Measurements from ENCODE around the gene RIPOR3. TPM values are rescaled to one million over a fixed set of nuclear protein-coding genes. Genes with fewer than 3 reads are reported as not detected.

The RIPOR3 gene
- total RNA-seq, 2 donors from 2014 or later, result 0.46 to 1.4 TPM

DNA sequence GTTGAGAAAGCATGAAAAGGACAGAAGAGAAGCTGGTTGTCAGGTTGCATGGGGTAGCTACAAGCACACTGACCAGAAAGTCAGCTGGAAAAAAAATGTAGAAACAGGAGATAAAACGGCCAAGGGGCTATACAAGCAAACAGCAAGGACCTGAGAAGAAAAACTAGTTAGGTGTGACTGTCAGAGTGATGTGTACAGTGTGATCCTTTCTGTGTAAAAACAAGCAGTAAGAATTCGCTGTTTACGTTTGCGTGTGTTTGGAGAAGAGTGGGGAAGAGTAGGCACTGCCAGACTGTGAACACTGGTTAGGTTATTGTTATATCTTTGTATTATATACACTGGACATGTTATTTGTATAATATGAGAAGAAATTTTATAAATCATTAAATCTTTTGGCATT is 153.1 kb downstream of the RIPOR3 start:
- Histone ChIP-seq H3K9me3 (ENCODE audit: control insufficient read depth, low read length) (no peaks in the 10 kb centered on the region), H3K36me3 (ENCODE audit: control insufficient read depth, insufficient read depth, low read length) (no peaks in the 10 kb centered on the region), H3K9ac (ENCODE audit: extremely low read depth, low read length, poor library complexity, severe bottlenecking) (no peak overlapping the region), H3K27ac (ENCODE audit: low read depth, low read length) (no peak overlapping the region), H3K4me3 (ENCODE audit: low read length) (no peak overlapping the region), H3K4me1 (ENCODE audit: control insufficient read depth, insufficient read depth, low read length) (no peaks in the 10 kb centered on the region), H3K27me3 (ENCODE audit: control insufficient read depth, insufficient read depth, low read length, poor library complexity, severe bottlenecking) (no peaks in the 10 kb centered on the region)
- no peak for DNase-seq
- TF ChIP-seq, protein P1, sequence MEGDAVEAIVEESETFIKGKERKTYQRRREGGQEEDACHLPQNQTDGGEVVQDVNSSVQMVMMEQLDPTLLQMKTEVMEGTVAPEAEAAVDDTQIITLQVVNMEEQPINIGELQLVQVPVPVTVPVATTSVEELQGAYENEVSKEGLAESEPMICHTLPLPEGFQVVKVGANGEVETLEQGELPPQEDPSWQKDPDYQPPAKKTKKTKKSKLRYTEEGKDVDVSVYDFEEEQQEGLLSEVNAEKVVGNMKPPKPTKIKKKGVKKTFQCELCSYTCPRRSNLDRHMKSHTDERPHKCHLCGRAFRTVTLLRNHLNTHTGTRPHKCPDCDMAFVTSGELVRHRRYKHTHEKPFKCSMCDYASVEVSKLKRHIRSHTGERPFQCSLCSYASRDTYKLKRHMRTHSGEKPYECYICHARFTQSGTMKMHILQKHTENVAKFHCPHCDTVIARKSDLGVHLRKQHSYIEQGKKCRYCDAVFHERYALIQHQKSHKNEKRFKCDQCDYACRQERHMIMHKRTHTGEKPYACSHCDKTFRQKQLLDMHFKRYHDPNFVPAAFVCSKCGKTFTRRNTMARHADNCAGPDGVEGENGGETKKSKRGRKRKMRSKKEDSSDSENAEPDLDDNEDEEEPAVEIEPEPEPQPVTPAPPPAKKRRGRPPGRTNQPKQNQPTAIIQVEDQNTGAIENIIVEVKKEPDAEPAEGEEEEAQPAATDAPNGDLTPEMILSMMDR (conservative IDR thresholded peaks at IDR 0.05), result no peak
- WGBS, 2 experiments (ENCODE audit: insufficient coverage in 1 of 2, insufficient read length in 1 of 2), result 94 to 97% methylated on average over 3 to 4 of the region's 4 CpGs
- H3K27ac Mint-ChIP-seq, result no peak overlapping the region
- no peaks in the 10 kb centered on the region for H3K27me3 Mint-ChIP-seq (ENCODE audit: insufficient read depth)
- no peaks in the 10 kb centered on the region for H3K36me3 Mint-ChIP-seq (ENCODE audit: low read depth)
- H3K4me1 Mint-ChIP-seq, result peaks cover 7% of the 10 kb centered on the region
- H3K4me3 Mint-ChIP-seq, result no peak overlapping the region
- no peaks in the 10 kb centered on the region for H3K9me3 Mint-ChIP-seq

DNA sequence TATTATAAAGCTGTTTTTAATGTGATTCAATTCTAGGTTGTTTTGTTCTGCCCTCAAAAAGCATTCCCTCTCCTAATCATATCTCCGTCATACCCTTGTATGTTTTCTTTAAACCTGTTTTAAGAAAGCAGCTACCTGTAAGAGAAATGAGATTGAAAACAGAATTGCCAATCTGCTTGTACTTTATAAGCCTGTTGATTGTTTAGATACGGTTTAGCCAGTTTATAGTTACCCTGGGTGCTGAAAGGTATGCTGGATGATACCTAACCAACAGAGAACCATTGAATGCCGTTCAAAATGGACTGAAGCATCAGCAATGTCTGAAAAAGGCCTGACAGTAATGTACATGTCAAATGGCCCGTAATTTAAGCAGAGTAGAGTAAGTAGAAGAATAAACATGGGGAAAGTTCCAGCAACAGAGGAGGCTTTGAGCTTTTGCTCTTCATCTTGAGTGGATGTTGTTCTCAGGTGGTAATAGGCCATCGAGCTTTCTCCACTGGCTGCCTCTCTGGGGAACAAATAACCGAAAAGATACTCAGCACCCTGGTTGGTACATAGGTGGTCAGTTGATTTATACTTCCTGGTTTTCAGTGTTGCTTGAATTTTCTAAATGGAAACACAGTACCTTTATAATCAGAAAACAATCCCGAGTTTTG is 153.7 kb downstream of the RIPOR3 start:
- TF ChIP-seq, protein P1 (conservative IDR thresholded peaks at IDR 0.05), result no peak
- Histone ChIP-seq H3K27ac (ENCODE audit: low read depth, low read length) (no peak overlapping the region), H3K4me3 (ENCODE audit: low read length) (no peak overlapping the region), H3K36me3 (ENCODE audit: control insufficient read depth, insufficient read depth, low read length) (no peaks in the 10 kb centered on the region), H3K9ac (ENCODE audit: extremely low read depth, low read length, poor library complexity, severe bottlenecking) (no peak overlapping the region), H3K27me3 (ENCODE audit: control insufficient read depth, insufficient read depth, low read length, poor library complexity, severe bottlenecking) (no peaks in the 10 kb centered on the region), H3K9me3 (ENCODE audit: control insufficient read depth, low read length) (no peaks in the 10 kb centered on the region), H3K4me1 (ENCODE audit: control insufficient read depth, insufficient read depth, low read length) (no peaks in the 10 kb centered on the region)
- Mint-ChIP-seq H3K27me3 (ENCODE audit: insufficient read depth) (no peaks in the 10 kb centered on the region), H3K4me3 (no peak overlapping the region), H3K4me1 (peaks cover 7% of the 10 kb centered on the region), H3K9me3 (no peaks in the 10 kb centered on the region), H3K27ac (no peak overlapping the region), H3K36me3 (ENCODE audit: low read depth) (no peaks in the 10 kb centered on the region)
- WGBS, 2 experiments (ENCODE audit: insufficient coverage in 1 of 2, insufficient read length in 1 of 2), result 91 to 92% methylated on average over 5 to 7 of the region's 7 CpGs
- no peak for DNase-seq

DNA sequence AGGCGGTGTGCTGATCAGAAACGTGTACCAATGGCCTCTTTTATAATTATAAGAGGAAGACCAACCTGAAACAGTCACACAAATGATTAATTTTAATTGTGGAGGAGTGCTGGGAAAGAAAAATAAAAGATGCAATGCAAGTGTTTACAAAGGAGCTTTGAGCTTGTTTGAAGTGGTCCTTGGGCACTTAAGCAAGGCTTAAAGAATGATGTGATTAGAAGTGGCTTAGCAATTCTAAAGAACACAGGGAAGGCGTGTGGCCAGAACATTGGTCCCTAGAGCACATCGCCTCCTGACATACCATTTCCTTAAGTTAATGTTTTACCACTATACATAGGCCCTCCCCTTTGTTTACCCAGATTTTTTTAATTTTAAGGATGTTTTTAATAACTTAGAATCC is 155.0 kb downstream of the RIPOR3 start:
- Histone ChIP-seq H3K27ac (ENCODE audit: low read depth, low read length) (no peak overlapping the region), H3K36me3 (ENCODE audit: control insufficient read depth, insufficient read depth, low read length) (no peaks in the 10 kb centered on the region), H3K9me3 (ENCODE audit: control insufficient read depth, low read length) (no peaks in the 10 kb centered on the region), H3K4me1 (ENCODE audit: control insufficient read depth, insufficient read depth, low read length) (no peaks in the 10 kb centered on the region), H3K9ac (ENCODE audit: extremely low read depth, low read length, poor library complexity, severe bottlenecking) (no peak overlapping the region), H3K4me3 (ENCODE audit: low read length) (no peak overlapping the region), H3K27me3 (ENCODE audit: control insufficient read depth, insufficient read depth, low read length, poor library complexity, severe bottlenecking) (no peaks in the 10 kb centered on the region)
- Mint-ChIP-seq H3K27me3 (ENCODE audit: insufficient read depth) (no peaks in the 10 kb centered on the region), H3K9me3 (no peaks in the 10 kb centered on the region), H3K4me3 (no peak overlapping the region), H3K4me1 (peaks cover 7% of the 10 kb centered on the region), H3K36me3 (ENCODE audit: low read depth) (no peaks in the 10 kb centered on the region), H3K27ac (no peak overlapping the region)
- no peak for DNase-seq
- 84 to 100% methylated on average over 2 to 4 of the region's 4 CpGs for WGBS, 2 experiments (ENCODE audit: insufficient coverage in 1 of 2, insufficient read length in 1 of 2)
- TF ChIP-seq, protein P1 (conservative IDR thresholded peaks at IDR 0.05), result no peak

Small RNAs within 50 kb of the gene (microRNA-seq; reads per million reads assigned to microRNA genes)
- not detected for gene MIR1302-5 (ENCODE audit: borderline microRNAs expressed)
- gene MIR645 (ENCODE audit: borderline microRNAs expressed), result not detected

Other genes with a start within 250 kb of the RIPOR3 start
- gene PTPN1, start 181.2 kb downstream of the RIPOR3 start, total RNA-seq, result 10 to 100 TPM; 25.4 to 28.7 TPM
- 10 to 100 TPM; 29.0 to 36.7 TPM for gene PARD6B, start 40.0 kb upstream of the RIPOR3 start, total RNA-seq
- gene BCAS4, start 103.5 kb upstream of the RIPOR3 start, total RNA-seq, result 10 to 100 TPM in 1 of 2 donors, 1 to 10 TPM in 1; 9.5 to 25.2 TPM
- gene ADNP, start 239.9 kb upstream of the RIPOR3 start, total RNA-seq, result 100 to 1,000 TPM; 136 to 152 TPM